Measurements from ENCODE around the gene SLC6A6. TPM values are rescaled to one million over a fixed set of nuclear protein-coding genes. Genes with fewer than 3 reads are reported as not detected.

The SLC6A6 gene
- total RNA-seq, 1 experiment from 2014 or later, result 72.6 TPM

DNA sequence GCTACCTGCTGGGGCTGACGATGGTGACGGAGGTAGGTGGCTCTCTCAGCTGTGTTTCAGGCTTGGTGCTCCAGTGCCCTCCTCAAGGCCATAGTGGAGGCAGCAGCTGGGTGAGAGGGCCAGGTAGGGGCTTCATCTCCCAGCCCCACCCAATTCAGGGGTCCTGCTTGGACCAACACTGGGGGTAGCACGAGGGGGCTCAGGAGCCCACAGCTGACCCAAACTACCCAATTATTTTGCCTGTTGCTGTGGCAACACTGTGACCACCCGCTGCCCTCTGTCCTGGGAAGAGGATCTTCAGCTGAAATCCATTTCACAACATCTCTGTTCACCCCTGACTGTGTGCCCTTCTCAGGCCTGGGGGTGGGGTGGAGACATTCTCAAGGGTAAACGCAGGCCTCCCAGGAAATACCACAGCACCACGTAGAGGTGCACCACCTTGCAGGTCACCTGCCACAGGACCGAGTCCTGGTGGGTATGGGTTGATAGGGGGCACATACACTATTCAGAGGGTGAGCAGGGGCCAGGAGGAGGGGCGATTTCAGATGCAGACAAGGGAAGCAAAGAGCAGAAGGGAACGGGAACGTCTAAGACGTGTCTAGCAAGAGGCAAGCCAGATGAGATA is 75.0 kb downstream of the SLC6A6 start:
- no peaks in the 10 kb centered on the region for H3K79me1 ChIP-seq (ENCODE audit: insufficient read depth, low read depth, low read length, poor library complexity, severe bottlenecking)
- Mint-ChIP-seq H3K4me1 (peaks cover 14 to 15% of the 10 kb centered on the region in 2 experiments), H3K9me3 (no peaks in the 10 kb centered on the region; a peak in 1 of 5 replicates), H3K27ac (no peak overlapping the region), H3K36me3 (ENCODE audit: insufficient read depth in 1 of 3, low read depth in 3 of 3) (peaks cover 58 to 93% (median 66%) of the 10 kb centered on the region in 3 experiments), H3K27me3 (ENCODE audit: low read depth) (no peaks in the 10 kb centered on the region), H3K4me3 (no peak overlapping the region)
- H3K18ac ChIP-seq (ENCODE audit: insufficient read length, low read depth, low read length), result no peak overlapping the region
- H3K14ac ChIP-seq (ENCODE audit: insufficient read depth, low read length), result no peak overlapping the region
- no peak overlapping the region for H3T11ph ChIP-seq (ENCODE audit: low read length)
- no peak overlapping the region for H3K23ac ChIP-seq (ENCODE audit: insufficient read length, low read depth, low read length)
- no peak overlapping the region for H2BK5ac ChIP-seq (ENCODE audit: insufficient read length, low read length)
- no peaks in the 10 kb centered on the region for H3K9me3 ChIP-seq (ENCODE audit: control insufficient read depth, low read depth, low read length)
- no peak overlapping the region for H2BK12ac ChIP-seq (ENCODE audit: insufficient read length, low read depth, low read length)
- H2AFZ ChIP-seq (ENCODE audit: low read length), result no peak overlapping the region
- H2BK20ac ChIP-seq (ENCODE audit: low read depth, low read length, poor library complexity, severe bottlenecking), result no peak overlapping the region
- H3K79me2 ChIP-seq (ENCODE audit: insufficient read depth, low read length), result no peaks in the 10 kb centered on the region
- no peaks in the 10 kb centered on the region for H3K27me3 ChIP-seq (ENCODE audit: insufficient read depth, low read length)
- no CpG with 5 or more reads among the region's 11 CpGs for WGBS (ENCODE audit: extremely low coverage, insufficient read length, low lambda C conversion rate)
- DNase-seq, result no peak
- no peak overlapping the region for H3K56ac ChIP-seq (ENCODE audit: insufficient read length, low read depth, low read length)
- no peak overlapping the region for H2BK15ac ChIP-seq (ENCODE audit: low read depth, low read length)
- H4K5ac ChIP-seq (ENCODE audit: insufficient read length, low read depth, low read length), result no peak overlapping the region
- no peak overlapping the region for H2BK120ac ChIP-seq (ENCODE audit: low read depth, low read length, poor library complexity, severe bottlenecking)
- no peaks in the 10 kb centered on the region for H4K20me1 ChIP-seq (ENCODE audit: control insufficient read depth, insufficient read depth, insufficient read length)
- no peaks in the 10 kb centered on the region for H3K4me1 ChIP-seq (ENCODE audit: insufficient read depth, low read length)
- TF ChIP-seq, protein P1, sequence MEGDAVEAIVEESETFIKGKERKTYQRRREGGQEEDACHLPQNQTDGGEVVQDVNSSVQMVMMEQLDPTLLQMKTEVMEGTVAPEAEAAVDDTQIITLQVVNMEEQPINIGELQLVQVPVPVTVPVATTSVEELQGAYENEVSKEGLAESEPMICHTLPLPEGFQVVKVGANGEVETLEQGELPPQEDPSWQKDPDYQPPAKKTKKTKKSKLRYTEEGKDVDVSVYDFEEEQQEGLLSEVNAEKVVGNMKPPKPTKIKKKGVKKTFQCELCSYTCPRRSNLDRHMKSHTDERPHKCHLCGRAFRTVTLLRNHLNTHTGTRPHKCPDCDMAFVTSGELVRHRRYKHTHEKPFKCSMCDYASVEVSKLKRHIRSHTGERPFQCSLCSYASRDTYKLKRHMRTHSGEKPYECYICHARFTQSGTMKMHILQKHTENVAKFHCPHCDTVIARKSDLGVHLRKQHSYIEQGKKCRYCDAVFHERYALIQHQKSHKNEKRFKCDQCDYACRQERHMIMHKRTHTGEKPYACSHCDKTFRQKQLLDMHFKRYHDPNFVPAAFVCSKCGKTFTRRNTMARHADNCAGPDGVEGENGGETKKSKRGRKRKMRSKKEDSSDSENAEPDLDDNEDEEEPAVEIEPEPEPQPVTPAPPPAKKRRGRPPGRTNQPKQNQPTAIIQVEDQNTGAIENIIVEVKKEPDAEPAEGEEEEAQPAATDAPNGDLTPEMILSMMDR (conservative IDR thresholded peaks at IDR 0.05), result no peak
- H3K23me2 ChIP-seq (ENCODE audit: insufficient read length, low read depth, low read length, poor library complexity, severe bottlenecking), result no peaks in the 10 kb centered on the region
- H4K8ac ChIP-seq (replicated peaks; ENCODE audit: insufficient read length, low read depth, low read length), result no peak overlapping the region
- no peak overlapping the region for H3K4ac ChIP-seq (ENCODE audit: low read depth, low read length)
- H3K27ac ChIP-seq (ENCODE audit: insufficient read length, low read depth, low read length), result no peak overlapping the region
- H4K91ac ChIP-seq (ENCODE audit: insufficient read length, low read depth, low read length), result no peak overlapping the region
- H2AK5ac ChIP-seq (ENCODE audit: insufficient read length, low read length), result no peak overlapping the region
- H3K9ac ChIP-seq (ENCODE audit: extremely low read depth, insufficient read length, low read length), result no peak overlapping the region
- H3K4me2 ChIP-seq (ENCODE audit: insufficient read depth, insufficient read length, low read length), result no peak overlapping the region

All from H9 (cell line).